Measurements from ENCODE around the gene CAPNS2.

Gene CAPNS2

GRCh38 chr16:55530316-55530856, 36.1 kb upstream of the CAPNS2 start:
- no peak for DNase-seq

DNA sequence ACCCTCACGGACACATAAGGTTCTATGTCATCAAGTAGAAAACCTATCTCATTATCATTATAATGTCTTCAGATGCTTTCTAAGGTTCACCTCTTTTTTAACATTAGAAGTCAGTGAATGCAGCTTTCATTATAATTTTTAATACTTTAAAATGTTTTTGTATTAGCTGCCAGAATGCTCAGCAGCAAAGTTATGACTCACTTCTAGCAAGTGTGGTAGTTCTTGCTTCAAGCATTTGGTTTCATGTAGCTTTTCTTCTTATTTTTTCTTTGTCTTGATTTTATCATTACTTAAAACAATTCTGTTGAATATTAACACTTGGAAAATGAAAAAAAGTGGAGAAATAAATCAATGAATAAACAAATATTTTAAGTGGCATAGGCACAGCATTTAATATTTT, 34.3 kb upstream of the CAPNS2 start:
- DNase-seq: no peak
- H3K27ac ChIP-seq: no peak overlapping the region
- H3K27me3 ChIP-seq (ENCODE audit: insufficient read depth, low read depth, severe bottlenecking): no peaks in the 10 kb centered on the region
- no peaks in the 10 kb centered on the region for H3K9me3 ChIP-seq (ENCODE audit: severe bottlenecking)
- no peaks in the 10 kb centered on the region; the same call in 1 of the 2 replicates for H3K36me3 ChIP-seq
- H3K4me3 ChIP-seq (ENCODE audit: low read depth, low read length): no peak overlapping the region
- TF ChIP-seq CTCF (IDR thresholded peaks at IDR 0.05; ENCODE audit: low read depth, low read length): no peak

More at GRCh38 chr16:55530316-55530856, 36.1 kb upstream of the CAPNS2 start:
- Histone ChIP-seq H3K36me3 (no peaks in the 10 kb centered on the region; the same call in 1 of the 2 replicates), H3K9me3 (ENCODE audit: severe bottlenecking) (no peaks in the 10 kb centered on the region), H3K4me3 (ENCODE audit: low read depth, low read length) (no peak overlapping the region), H3K27ac (no peak overlapping the region), H3K27me3 (ENCODE audit: insufficient read depth, low read depth, severe bottlenecking) (no peaks in the 10 kb centered on the region)
- TF ChIP-seq CTCF (IDR thresholded peaks at IDR 0.05; ENCODE audit: low read depth, low read length): no peak

- Histone ChIP-seq H3K27ac (no peak overlapping the region), H3K4me3 (ENCODE audit: low read depth, low read length) (no peak overlapping the region), H3K27me3 (ENCODE audit: insufficient read depth, low read depth, severe bottlenecking) (no peaks in the 10 kb centered on the region), H3K9me3 (ENCODE audit: severe bottlenecking) (no peaks in the 10 kb centered on the region), H3K36me3 (no peaks in the 10 kb centered on the region; the same call in 1 of the 2 replicates)
- no peak for TF ChIP-seq CTCF (IDR thresholded peaks at IDR 0.05; ENCODE audit: low read depth, low read length)
- no peak for DNase-seq
Observed at GRCh38 chr16:55534756-55535155, 31.7 kb upstream of the CAPNS2 start.

DNA sequence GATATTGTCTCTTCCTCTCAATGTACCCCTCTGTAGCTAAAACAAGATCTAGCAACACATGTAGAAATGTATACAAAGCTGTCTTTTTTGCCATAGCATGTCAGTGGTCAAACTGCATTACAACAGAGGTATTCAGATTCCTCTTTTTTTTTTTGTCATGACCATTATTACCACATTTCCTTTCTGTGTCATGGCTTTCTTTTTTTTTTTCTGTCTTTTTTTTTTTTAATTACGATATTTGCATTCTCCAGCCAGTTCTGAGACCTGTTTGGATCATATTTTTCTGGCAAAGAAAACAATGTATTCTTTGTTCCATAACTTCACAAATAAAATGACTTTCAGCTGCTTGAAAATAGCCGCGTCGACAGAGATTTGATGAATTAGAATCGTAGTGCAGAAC, 27.4 kb upstream of the CAPNS2 start:
- Histone ChIP-seq H3K27me3 (ENCODE audit: insufficient read depth, low read depth, severe bottlenecking) (no peaks in the 10 kb centered on the region), H3K4me3 (ENCODE audit: low read depth, low read length) (no peak overlapping the region), H3K27ac (no peak overlapping the region), H3K36me3 (no peaks in the 10 kb centered on the region), H3K9me3 (ENCODE audit: severe bottlenecking) (no peaks in the 10 kb centered on the region)
- no peak for DNase-seq
- TF ChIP-seq CTCF (IDR thresholded peaks at IDR 0.05; ENCODE audit: low read depth, low read length): no peak

GRCh38 chr16:55539488-55539887, 27.0 kb upstream of the CAPNS2 start:
- no peak overlapping the region for H3K4me3 ChIP-seq (ENCODE audit: low read depth, low read length)
- no peaks in the 10 kb centered on the region for H3K27me3 ChIP-seq (ENCODE audit: insufficient read depth, low read depth, severe bottlenecking)
- H3K36me3 ChIP-seq: no peaks in the 10 kb centered on the region
- DNase-seq: no peak
- no peaks in the 10 kb centered on the region for H3K9me3 ChIP-seq (ENCODE audit: severe bottlenecking)
- no peak overlapping the region for H3K27ac ChIP-seq
- TF ChIP-seq CTCF (IDR thresholded peaks at IDR 0.05; ENCODE audit: low read depth, low read length): no peak

GRCh38 chr16:55540221-55540620, 26.3 kb upstream of the CAPNS2 start:
- no peak for TF ChIP-seq CTCF (IDR thresholded peaks at IDR 0.05; ENCODE audit: low read depth, low read length)
- no peak overlapping the region for H3K4me3 ChIP-seq (ENCODE audit: low read depth, low read length)
- H3K27ac ChIP-seq: no peak overlapping the region
- no peaks in the 10 kb centered on the region for H3K9me3 ChIP-seq (ENCODE audit: severe bottlenecking)
- H3K36me3 ChIP-seq: no peaks in the 10 kb centered on the region
- no peak for DNase-seq
- H3K27me3 ChIP-seq (ENCODE audit: insufficient read depth, low read depth, severe bottlenecking): no peaks in the 10 kb centered on the region
